ENCODE data around the gene CD300A.

GRCh38 chr17:74457146-74457819, 9.2 kb upstream of the CD300A start:
- TF ChIP-seq CTCF (IDR thresholded peaks at IDR 0.05) = peak; percentile 91 to 98 (median 95)
- TF ChIP-seq POLR2A (IDR thresholded peaks at IDR 0.05) = no peak
